Naive B cell (primary cell): ENCODE results near the gene CAMK2B. TPM values are rescaled to one million over a fixed set of nuclear protein-coding genes. Genes with fewer than 3 reads are reported as not detected.
A peak's percentile ranks its signal among the peaks of the same experiment; 100 is the strongest.

Source experiments
- ATAC-seq, 2 donors: fragments of 150-1000 bp; cut with Tn5 transposase; 2 replicates each; pipeline ENCODE4 v1.10.0; 2021; ENCODE audit warnings: low read depth in 2 of 2, mild to moderate bottlenecking in 2 of 2, moderate library complexity in 2 of 2
- DNase-seq: peaks from one replicate; pipeline ENCODE4 v3.0.0; 2022
- H3K27ac Mint-ChIP-seq, 6 donors: one replicate each; pipeline ENCODE4 v1.8.0; 2020 to 2022; ENCODE audit warnings: mild to moderate bottlenecking in 6 of 6, mixed read lengths in 6 of 6, moderate library complexity in 5 of 6, inconsistent platforms in 2 of 6
- H3K27me3 Mint-ChIP-seq, 3 donors: one replicate each; pipeline ENCODE4 v1.8.0; 2021 to 2022; ENCODE audit warnings: mixed read lengths in 3 of 3, mild to moderate bottlenecking in 1 of 3
- H3K36me3 Mint-ChIP-seq, 2 donors: one replicate each; pipeline ENCODE4 v1.8.0; 2020 to 2022; ENCODE audit warnings: mixed read lengths in 2 of 2, inconsistent platforms in 1 of 2, mild to moderate bottlenecking in 1 of 2
- H3K4me1 Mint-ChIP-seq, 3 donors: one replicate each; pipeline ENCODE4 v1.8.0; 2020 to 2022; ENCODE audit warnings: mixed read lengths in 3 of 3, inconsistent platforms in 1 of 3, mild to moderate bottlenecking in 1 of 3, moderate library complexity in 1 of 3
- H3K4me3 Mint-ChIP-seq, 8 donors: one replicate each; pipeline ENCODE4 v1.8.0; 2020 to 2022; ENCODE audit warnings: mild to moderate bottlenecking in 8 of 8, mixed read lengths in 8 of 8, moderate library complexity in 8 of 8, inconsistent platforms in 2 of 8
- H3K9me3 Mint-ChIP-seq, 7 donors: one replicate each; pipeline ENCODE4 v1.8.0; 2020 to 2022; ENCODE audit warnings: mixed read lengths in 7 of 7, mild to moderate bottlenecking in 5 of 7, inconsistent platforms in 2 of 7, moderate library complexity in 1 of 7
- polyA plus RNA-seq, 6 donors: library from polyadenylated mRNA; unstranded; fragments of 300-500 nt; fragmentation: Illumina TruSeq; gene quantifications; one replicate each; pipeline ENCODE4 v1.2.3, GENCODE V29; 2021; ENCODE audit warnings: low read depth in 6 of 6

CAMK2B gene
- polyA plus RNA-seq, 6 donors from 2014 or later, result not detected

GRCh38 chr7:44286618-44287487 is 38.5 kb downstream of the CAMK2B start:
- no peak overlapping the region for H3K4me3 Mint-ChIP-seq
- no peaks in the 10 kb centered on the region for H3K36me3 Mint-ChIP-seq
- H3K4me1 Mint-ChIP-seq, result peaks cover 5 to 13% (median 8%) of the 10 kb centered on the region in 3 donors
- ATAC-seq (peak; percentile 69 to 78), DNase-seq (no peak)
- peak overlapping the region in 2 of 6 donors; percentile 58 to 82 for H3K27ac Mint-ChIP-seq
- H3K9me3 Mint-ChIP-seq, result no peaks in the 10 kb centered on the region
- peaks cover 7 to 19% (median 13%) of the 10 kb centered on the region in 3 donors for H3K27me3 Mint-ChIP-seq

GRCh38 chr7:44286182-44286617 is 39.2 kb downstream of the CAMK2B start:
- peaks cover 7 to 14% (median 11%) of the 10 kb centered on the region in 3 donors for H3K27me3 Mint-ChIP-seq
- no peak overlapping the region for H3K4me3 Mint-ChIP-seq
- no peak overlapping the region for H3K27ac Mint-ChIP-seq
- H3K4me1 Mint-ChIP-seq, result peaks cover 5 to 13% (median 8%) of the 10 kb centered on the region in 3 donors
- DNase-seq (no peak), ATAC-seq (no peak)
- H3K36me3 Mint-ChIP-seq, result no peaks in the 10 kb centered on the region
- no peaks in the 10 kb centered on the region for H3K9me3 Mint-ChIP-seq

- ATAC-seq (no peak), DNase-seq (no peak)
- peaks cover 5 to 13% (median 8%) of the 10 kb centered on the region in 3 donors for H3K4me1 Mint-ChIP-seq
- no peak overlapping the region for H3K27ac Mint-ChIP-seq
- no peak overlapping the region for H3K4me3 Mint-ChIP-seq
- no peaks in the 10 kb centered on the region for H3K36me3 Mint-ChIP-seq
- H3K9me3 Mint-ChIP-seq, result no peaks in the 10 kb centered on the region
- peaks cover 3 to 11% (median 5%) of the 10 kb centered on the region in 3 donors for H3K27me3 Mint-ChIP-seq
Measured at GRCh38 chr7:44285561-44285960, 39.8 kb downstream of the CAMK2B start.

GRCh38 chr7:44284881-44285541 is 40.4 kb downstream of the CAMK2B start:
- Mint-ChIP-seq H3K4me1 (peaks cover 5 to 13% (median 8%) of the 10 kb centered on the region in 3 donors), H3K4me3 (no peak overlapping the region), H3K27me3 (peaks cover 0 to 6% (median 5%) of the 10 kb centered on the region in 3 donors), H3K9me3 (no peaks in the 10 kb centered on the region), H3K27ac (peak overlapping the region in 1 of 6 donors; percentile 19), H3K36me3 (no peaks in the 10 kb centered on the region)
- ATAC-seq, result no peak
- DNase-seq, result no peak

- peaks cover 0 to 5% (median 0%) of the 10 kb centered on the region in 3 donors for H3K27me3 Mint-ChIP-seq
- no peak for ATAC-seq
- no peaks in the 10 kb centered on the region for H3K36me3 Mint-ChIP-seq
- no peaks in the 10 kb centered on the region for H3K9me3 Mint-ChIP-seq
- no peak for DNase-seq
- H3K4me3 Mint-ChIP-seq, result no peak overlapping the region
- peak overlapping the region in 1 of 6 donors; percentile 26 for H3K27ac Mint-ChIP-seq
- peaks cover 5 to 13% (median 8%) of the 10 kb centered on the region in 3 donors for H3K4me1 Mint-ChIP-seq
Measured at GRCh38 chr7:44284216-44284615, 41.2 kb downstream of the CAMK2B start.

- Mint-ChIP-seq H3K36me3 (no peaks in the 10 kb centered on the region), H3K4me1 (peaks cover 5 to 13% (median 8%) of the 10 kb centered on the region in 3 donors), H3K27ac (peak overlapping the region in 2 of 6 donors; percentile 5 to 26), H3K27me3 (peaks cover 0 to 5% (median 0%) of the 10 kb centered on the region in 3 donors), H3K4me3 (no peak overlapping the region), H3K9me3 (no peaks in the 10 kb centered on the region)
- DNase-seq (no peak), ATAC-seq (no peak)
Measured at GRCh38 chr7:44283381-44284211, 41.8 kb downstream of the CAMK2B start.

GRCh38 chr7:44282601-44283171 is 42.7 kb downstream of the CAMK2B start:
- peaks cover 0 to 5% (median 0%) of the 10 kb centered on the region in 3 donors for H3K27me3 Mint-ChIP-seq
- no peak overlapping the region for H3K4me3 Mint-ChIP-seq
- H3K9me3 Mint-ChIP-seq, result no peaks in the 10 kb centered on the region
- no peaks in the 10 kb centered on the region for H3K36me3 Mint-ChIP-seq
- ATAC-seq, result no peak
- peak overlapping the region in 1 of 6 donors; percentile 65 for H3K27ac Mint-ChIP-seq
- peaks cover 5 to 13% (median 8%) of the 10 kb centered on the region in 3 donors for H3K4me1 Mint-ChIP-seq
- no peak for DNase-seq

- DNase-seq (no peak), ATAC-seq (no peak)
- Mint-ChIP-seq H3K27ac (no peak overlapping the region), H3K4me3 (no peak overlapping the region), H3K27me3 (peaks cover 0 to 5% (median 0%) of the 10 kb centered on the region in 3 donors), H3K4me1 (peaks cover 0 to 7% (median 3%) of the 10 kb centered on the region in 3 donors), H3K9me3 (no peaks in the 10 kb centered on the region), H3K36me3 (no peaks in the 10 kb centered on the region)
Measured at GRCh38 chr7:44281811-44282600, 43.4 kb downstream of the CAMK2B start.

- Mint-ChIP-seq H3K27me3 (peaks cover 0 to 5% (median 0%) of the 10 kb centered on the region in 3 donors), H3K27ac (no peak overlapping the region), H3K36me3 (no peaks in the 10 kb centered on the region), H3K9me3 (no peaks in the 10 kb centered on the region), H3K4me3 (no peak overlapping the region), H3K4me1 (no peaks in the 10 kb centered on the region)
- ATAC-seq (no peak), DNase-seq (no peak)
Measured at GRCh38 chr7:44280993-44281721, 44.2 kb downstream of the CAMK2B start.

GRCh38 chr7:44280636-44280992 is 44.8 kb downstream of the CAMK2B start:
- no peak overlapping the region for H3K4me3 Mint-ChIP-seq
- DNase-seq (no peak), ATAC-seq (no peak)
- H3K27me3 Mint-ChIP-seq, result peaks cover 0 to 7% (median 0%) of the 10 kb centered on the region in 3 donors
- H3K4me1 Mint-ChIP-seq, result no peaks in the 10 kb centered on the region
- H3K9me3 Mint-ChIP-seq, result no peaks in the 10 kb centered on the region
- no peak overlapping the region for H3K27ac Mint-ChIP-seq
- no peaks in the 10 kb centered on the region for H3K36me3 Mint-ChIP-seq

GRCh38 chr7:44279731-44280505 is 45.5 kb downstream of the CAMK2B start:
- Mint-ChIP-seq H3K27me3 (peaks cover 0 to 14% (median 0%) of the 10 kb centered on the region in 3 donors), H3K9me3 (no peaks in the 10 kb centered on the region), H3K36me3 (no peaks in the 10 kb centered on the region), H3K4me1 (no peaks in the 10 kb centered on the region), H3K27ac (no peak overlapping the region), H3K4me3 (no peak overlapping the region)
- no peak for DNase-seq
- ATAC-seq, result no peak
